ENCODE results near the gene FNBP1. TPM values are rescaled to one million over a fixed set of nuclear protein-coding genes. Genes with fewer than 3 reads are reported as not detected.

FNBP1 gene
- total and polyA plus RNA-seq, 10 of the 15 experiments (the other 5 are each of a cell fraction or from before 2014, with no cell fraction given) = 64.5 to 353 (median 179) TPM

DNA sequence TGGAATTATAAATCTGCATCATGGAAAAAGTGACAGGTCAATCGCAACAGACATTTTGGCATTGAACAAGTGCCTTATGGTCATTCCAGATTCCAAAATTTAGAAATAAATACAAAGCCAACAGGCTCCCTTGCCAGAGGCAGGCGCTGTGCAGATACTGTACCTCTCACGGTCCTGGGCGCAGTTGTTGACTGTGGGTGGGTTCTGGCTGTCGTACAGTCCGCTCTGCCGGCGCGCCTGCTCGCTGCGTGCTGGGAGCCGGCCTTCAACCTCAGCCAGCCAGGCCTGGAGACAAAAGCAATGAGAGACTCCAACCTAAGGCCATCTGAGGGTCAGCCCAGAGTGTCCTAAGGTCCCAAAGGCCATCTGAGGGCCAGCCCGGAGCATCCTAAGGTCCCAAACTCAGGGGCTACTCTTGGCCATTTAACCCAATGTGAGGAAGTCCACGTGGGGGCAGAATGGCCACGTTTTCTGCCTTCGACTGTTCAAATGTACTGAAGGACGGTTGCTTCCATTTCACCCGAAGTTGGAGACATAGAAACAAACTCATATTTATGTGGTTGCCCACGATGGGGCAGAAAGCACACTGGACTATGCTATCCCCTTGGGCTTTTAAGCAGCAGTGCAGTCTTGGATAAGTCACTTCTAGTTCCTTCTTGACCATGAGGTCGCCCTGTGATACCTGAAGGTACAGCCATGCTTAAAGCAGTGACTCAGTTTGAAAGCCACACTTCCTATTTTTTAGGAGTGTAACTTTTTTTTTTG, 142.5 kb downstream of the FNBP1 start (continued):
- TF ChIP-seq, protein P1, sequence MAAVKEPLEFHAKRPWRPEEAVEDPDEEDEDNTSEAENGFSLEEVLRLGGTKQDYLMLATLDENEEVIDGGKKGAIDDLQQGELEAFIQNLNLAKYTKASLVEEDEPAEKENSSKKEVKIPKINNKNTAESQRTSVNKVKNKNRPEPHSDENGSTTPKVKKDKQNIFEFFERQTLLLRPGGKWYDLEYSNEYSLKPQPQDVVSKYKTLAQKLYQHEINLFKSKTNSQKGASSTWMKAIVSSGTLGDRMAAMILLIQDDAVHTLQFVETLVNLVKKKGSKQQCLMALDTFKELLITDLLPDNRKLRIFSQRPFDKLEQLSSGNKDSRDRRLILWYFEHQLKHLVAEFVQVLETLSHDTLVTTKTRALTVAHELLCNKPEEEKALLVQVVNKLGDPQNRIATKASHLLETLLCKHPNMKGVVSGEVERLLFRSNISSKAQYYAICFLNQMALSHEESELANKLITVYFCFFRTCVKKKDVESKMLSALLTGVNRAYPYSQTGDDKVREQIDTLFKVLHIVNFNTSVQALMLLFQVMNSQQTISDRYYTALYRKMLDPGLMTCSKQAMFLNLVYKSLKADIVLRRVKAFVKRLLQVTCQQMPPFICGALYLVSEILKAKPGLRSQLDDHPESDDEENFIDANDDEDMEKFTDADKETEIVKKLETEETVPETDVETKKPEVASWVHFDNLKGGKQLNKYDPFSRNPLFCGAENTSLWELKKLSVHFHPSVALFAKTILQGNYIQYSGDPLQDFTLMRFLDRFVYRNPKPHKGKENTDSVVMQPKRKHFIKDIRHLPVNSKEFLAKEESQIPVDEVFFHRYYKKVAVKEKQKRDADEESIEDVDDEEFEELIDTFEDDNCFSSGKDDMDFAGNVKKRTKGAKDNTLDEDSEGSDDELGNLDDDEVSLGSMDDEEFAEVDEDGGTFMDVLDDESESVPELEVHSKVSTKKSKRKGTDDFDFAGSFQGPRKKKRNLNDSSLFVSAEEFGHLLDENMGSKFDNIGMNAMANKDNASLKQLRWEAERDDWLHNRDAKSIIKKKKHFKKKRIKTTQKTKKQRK (IDR thresholded peaks at IDR 0.05; ENCODE audit: low read depth, low read length) = no peak
- no peak for TF ChIP-seq HCFC1 (IDR thresholded peaks at IDR 0.05; ENCODE audit: low read length)
- no peak for TF ChIP-seq ASH2L (IDR thresholded peaks at IDR 0.05; ENCODE audit: borderline replicate concordance, low read depth)
- no peak for TF ChIP-seq CHD2 (IDR thresholded peaks at IDR 0.05; ENCODE audit: borderline replicate concordance, low read depth, low read length)
- TF ChIP-seq EED (IDR thresholded peaks at IDR 0.05; ENCODE audit: low read depth) = peak; percentile 52; the same call in 1 of the 2 replicates
- no peak for TF ChIP-seq LARP7 (IDR thresholded peaks at IDR 0.05)
- TF ChIP-seq RAD51 (IDR thresholded peaks at IDR 0.05) = no peak
- TF ChIP-seq MEF2A (IDR thresholded peaks at IDR 0.05; ENCODE audit: insufficient read depth, low read depth, low read length) = 0 out of 2 replicates have a peak, but pooled peaks have one; percentile 50
- TF ChIP-seq SPI1 (IDR thresholded peaks at IDR 0.05; ENCODE audit: borderline replicate concordance, insufficient read depth, low read depth, low read length) = peak; percentile 96
- TF ChIP-seq RUNX3 (IDR thresholded peaks at IDR 0.05; ENCODE audit: low read length) = peak; percentile 64
- no peak for TF ChIP-seq HDAC6 (IDR thresholded peaks at IDR 0.05; ENCODE audit: unreplicated experiment)
- no peak for TF ChIP-seq ZZZ3 (IDR thresholded peaks at IDR 0.05; ENCODE audit: control insufficient read depth, insufficient read length, low read depth)
- TF ChIP-seq FOS (IDR thresholded peaks at IDR 0.05; ENCODE audit: borderline replicate concordance, extremely low read depth, insufficient read length) = no peak
- TF ChIP-seq, protein P2, sequence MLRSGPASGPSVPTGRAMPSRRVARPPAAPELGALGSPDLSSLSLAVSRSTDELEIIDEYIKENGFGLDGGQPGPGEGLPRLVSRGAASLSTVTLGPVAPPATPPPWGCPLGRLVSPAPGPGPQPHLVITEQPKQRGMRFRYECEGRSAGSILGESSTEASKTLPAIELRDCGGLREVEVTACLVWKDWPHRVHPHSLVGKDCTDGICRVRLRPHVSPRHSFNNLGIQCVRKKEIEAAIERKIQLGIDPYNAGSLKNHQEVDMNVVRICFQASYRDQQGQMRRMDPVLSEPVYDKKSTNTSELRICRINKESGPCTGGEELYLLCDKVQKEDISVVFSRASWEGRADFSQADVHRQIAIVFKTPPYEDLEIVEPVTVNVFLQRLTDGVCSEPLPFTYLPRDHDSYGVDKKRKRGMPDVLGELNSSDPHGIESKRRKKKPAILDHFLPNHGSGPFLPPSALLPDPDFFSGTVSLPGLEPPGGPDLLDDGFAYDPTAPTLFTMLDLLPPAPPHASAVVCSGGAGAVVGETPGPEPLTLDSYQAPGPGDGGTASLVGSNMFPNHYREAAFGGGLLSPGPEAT (IDR thresholded peaks at IDR 0.05; ENCODE audit: low read depth) = peak; percentile 80; the same call in 1 of the 2 replicates
- 0 out of 2 replicates have a peak, but pooled peaks have one; percentile 46 for TF ChIP-seq ZNF24 (IDR thresholded peaks at IDR 0.05)
- TF ChIP-seq GATAD2B (conservative IDR thresholded peaks at IDR 0.05; ENCODE audit: low read depth) = peak; percentile 59
- TF ChIP-seq BHLHE40 (IDR thresholded peaks at IDR 0.05; ENCODE audit: borderline replicate concordance in 1 of 2, low read depth in 2 of 2, low read length in 1 of 2) = peak; percentile 24 to 41; a peak in 1 of 4 replicates
- no peak for TF ChIP-seq MYB (IDR thresholded peaks at IDR 0.05; ENCODE audit: borderline replicate concordance, low read depth, low read length)
- TF ChIP-seq KAT2A (conservative IDR thresholded peaks at IDR 0.05; ENCODE audit: control insufficient read depth, low read depth, low read length) = no peak
- TF ChIP-seq PAX5 (IDR thresholded peaks at IDR 0.05; ENCODE audit: borderline replicate concordance, low read depth, low read length) = peak; percentile 42; the same call in 1 of the 2 replicates
- TF ChIP-seq RCOR1 (conservative IDR thresholded peaks at IDR 0.05; ENCODE audit: low read depth, low read length) = no peak
- peak; percentile 93 for TF ChIP-seq MEF2B (IDR thresholded peaks at IDR 0.05; ENCODE audit: partially characterized antibody, poor library complexity, severe bottlenecking)
- no peak for TF ChIP-seq SUPT20H (IDR thresholded peaks at IDR 0.05; ENCODE audit: borderline replicate concordance, control insufficient read depth, low read depth, low read length)
- TF ChIP-seq CREM (IDR thresholded peaks at IDR 0.05; ENCODE audit: low read depth) = peak; percentile 48; the same call in 1 of the 2 replicates
